Right atrium auricular region (tissue), 2 donors: Measurements from ENCODE around the gene TRIM4. TPM values are rescaled to one million over a fixed set of nuclear protein-coding genes. Genes with fewer than 3 reads are reported as not detected.
A peak's percentile ranks its signal among the peaks of the same experiment; 100 is the strongest.
"Not testable (repeated sequence)": the region's sequence is repeated elsewhere in the genome, so short reads cannot be mapped to it uniquely, and the experiment has no call there.

Source experiments
- DNase-seq: peaks from one replicate; pipeline ENCODE4 v3.0.0-alpha.2; 2019; ENCODE audit warnings: low spot score
- H3K27ac ChIP-seq, 2 donors: fragments of 200-600 bp; sonication (generic); 1 replicate in 1 of 2; 2 replicates in 1 of 2; pipeline ENCODE4 v1.5.1; 2016 to 2019
- H3K27me3 ChIP-seq, 2 donors: fragments of 200-600 bp; sonication (generic); one replicate each; pipeline versions ENCODE4 v1.5.1 to v1.6.0; 2017 to 2019
- H3K36me3 ChIP-seq: fragments of 200-600 bp; sonication (generic); one replicate; pipeline ENCODE4 v1.5.1; 2016
- H3K4me1 ChIP-seq, 2 donors: fragments of 200-600 bp; sonication (generic); one replicate each; pipeline versions ENCODE4 v1.5.1 to v1.6.0; 2017 to 2019
- H3K4me3 ChIP-seq, 2 donors: fragments of 200-600 bp; sonication (generic); 1 replicate in 1 of 2; 2 replicates in 1 of 2; pipeline ENCODE4 v1.5.1; 2017 to 2019; ENCODE audit warnings: mild to moderate bottlenecking in 1 of 2, moderate library complexity in 1 of 2
- H3K9me3 ChIP-seq, 2 donors: fragments of 200-600 bp; sonication (generic); one replicate each; pipeline ENCODE4 v1.5.1; 2019
- CTCF ChIP-seq, 2 donors: fragments of 200-600 bp; sonication (generic); IDR thresholded peaks; one replicate each; pipeline ENCODE4 v1.5.1; 2019; ENCODE audit warnings: antibody characterized with exemption in 2 of 2
- total RNA-seq, 2 donors: library from RNA; depleted of rRNA; stranded (reverse); fragments of >200 nt; gene quantifications; one replicate each; pipeline ENCODE4 v1.1.0, GENCODE V29; 2016

Gene TRIM4
- total RNA-seq, 2 donors from 2014 or later = 8.8 to 13.3 TPM

- DNase-seq = no peak
- no peak overlapping the region for H3K4me3 ChIP-seq
- no peaks in the 10 kb centered on the region for H3K9me3 ChIP-seq
- no peaks in the 10 kb centered on the region for H3K27me3 ChIP-seq
- H3K4me1 ChIP-seq = no peaks in the 10 kb centered on the region
- H3K27ac ChIP-seq = no peak overlapping the region
- no peaks in the 10 kb centered on the region for H3K36me3 ChIP-seq
- peak in 1 of 2 donors; percentile 51 for TF ChIP-seq CTCF (IDR thresholded peaks at IDR 0.05)
Observed at GRCh38 chr7:99949645-99950228, 30.4 kb upstream of the TRIM4 start.

- no peaks in the 10 kb centered on the region for H3K4me1 ChIP-seq
- H3K27me3 ChIP-seq = no peaks in the 10 kb centered on the region
- H3K27ac ChIP-seq = no peak overlapping the region
- DNase-seq = no peak
- no peaks in the 10 kb centered on the region for H3K36me3 ChIP-seq
- no peak for TF ChIP-seq CTCF (IDR thresholded peaks at IDR 0.05)
- H3K4me3 ChIP-seq = no peak overlapping the region
- H3K9me3 ChIP-seq = no peaks in the 10 kb centered on the region
Observed at GRCh38 chr7:99947608-99948007, 28.3 kb upstream of the TRIM4 start.

DNA sequence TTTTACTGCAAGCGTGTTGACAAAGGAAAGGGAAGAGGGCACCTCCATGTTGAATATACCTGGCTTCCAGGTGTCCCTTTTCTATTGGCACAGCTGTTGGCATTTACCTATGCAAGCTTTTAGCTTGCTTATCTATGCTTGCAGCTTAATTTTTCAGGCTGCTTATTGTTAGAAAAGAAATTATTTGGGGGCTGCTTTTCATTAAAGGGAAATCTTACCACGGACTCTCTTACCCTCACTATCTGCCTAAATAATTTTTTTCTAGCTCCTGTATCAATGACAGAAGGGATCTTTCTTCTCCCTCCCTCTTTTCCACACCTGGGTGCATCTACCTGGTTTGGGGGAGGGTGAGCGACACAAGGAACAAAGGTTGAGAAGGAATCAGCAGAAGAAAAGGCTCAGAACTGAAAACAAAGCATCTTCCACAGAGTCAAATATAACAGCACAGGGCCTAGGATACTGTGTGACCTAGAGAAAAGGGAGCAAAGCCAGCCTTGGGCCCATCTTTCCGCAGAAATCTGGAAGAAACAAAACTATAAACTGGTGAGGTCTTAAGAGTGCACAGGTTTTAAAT, 25.3 kb upstream of the TRIM4 start:
- Histone ChIP-seq H3K9me3 (no peaks in the 10 kb centered on the region), H3K4me1 (no peaks in the 10 kb centered on the region), H3K27me3 (no peaks in the 10 kb centered on the region), H3K36me3 (no peaks in the 10 kb centered on the region), H3K27ac (no peak overlapping the region), H3K4me3 (no peak overlapping the region)
- DNase-seq = no peak
- TF ChIP-seq CTCF (IDR thresholded peaks at IDR 0.05) = no peak

DNA sequence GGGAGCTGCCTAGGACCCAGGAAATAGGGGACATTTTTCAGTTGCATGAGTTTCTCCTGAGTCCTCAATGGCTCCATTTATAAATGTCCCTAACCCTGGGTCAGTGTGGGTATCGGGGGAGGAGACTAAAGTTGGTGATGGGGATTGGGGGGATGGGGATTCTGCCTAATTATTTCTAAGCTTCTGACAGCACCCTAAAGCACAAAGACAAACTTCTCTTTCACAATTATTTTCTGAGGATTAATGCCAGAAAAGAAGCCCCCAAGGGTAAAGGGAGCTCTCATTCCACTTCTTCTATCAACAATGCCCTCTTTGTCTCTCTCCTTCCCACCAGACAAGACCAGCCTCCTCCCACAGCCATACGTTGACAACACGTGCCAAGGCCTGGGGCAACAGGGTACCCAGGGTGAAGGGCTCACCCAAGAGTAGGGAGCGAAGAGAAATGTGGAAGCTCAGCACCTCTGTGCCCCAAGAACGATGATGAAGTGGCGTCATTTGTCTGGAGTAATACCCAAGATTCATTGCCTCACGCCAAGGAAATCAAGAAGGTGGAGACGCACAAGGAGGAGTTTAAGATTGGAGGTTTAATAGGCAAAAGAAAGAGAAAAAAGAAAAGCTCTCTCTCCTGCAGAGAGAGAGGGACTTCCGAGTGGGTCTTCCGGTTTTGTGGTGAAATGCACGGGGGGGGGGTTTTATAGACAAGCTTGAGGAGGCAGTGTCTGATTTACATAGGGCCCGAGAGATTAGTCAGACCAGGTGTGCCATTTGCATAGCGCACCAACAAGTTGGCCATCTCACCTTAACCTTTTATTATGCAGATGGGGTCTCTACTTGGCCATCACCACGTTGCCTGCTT, 24.5 kb upstream of the TRIM4 start:
- H3K27ac ChIP-seq = no peak overlapping the region
- no peak for DNase-seq
- TF ChIP-seq CTCF (IDR thresholded peaks at IDR 0.05) = no peak
- no peaks in the 10 kb centered on the region for H3K4me1 ChIP-seq
- H3K4me3 ChIP-seq = no peak overlapping the region
- H3K9me3 ChIP-seq = peaks cover 0 to 3% of the 10 kb centered on the region in 2 donors
- H3K36me3 ChIP-seq = no peaks in the 10 kb centered on the region
- no peaks in the 10 kb centered on the region for H3K27me3 ChIP-seq

DNA sequence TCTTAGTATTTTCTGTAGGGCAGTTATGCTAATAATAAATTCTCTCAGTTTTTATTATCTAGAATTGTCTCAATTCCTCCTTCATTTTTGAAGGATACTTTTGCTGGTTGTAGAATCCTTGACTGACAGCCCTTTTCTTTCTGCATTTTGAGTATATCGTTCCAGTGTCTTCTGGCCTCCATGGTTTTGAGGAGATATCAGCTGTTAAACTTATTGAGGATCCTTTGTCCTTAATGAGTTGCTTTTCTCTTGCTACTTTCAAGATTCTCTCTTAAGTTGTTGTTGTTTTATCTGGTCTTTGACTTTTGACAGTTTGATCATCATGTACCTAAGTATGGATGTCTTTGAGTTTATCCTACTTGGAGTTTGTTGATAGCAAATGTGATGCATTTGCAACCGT, 19.0 kb upstream of the TRIM4 start:
- Histone ChIP-seq H3K9me3 (peaks cover 0 to 10% of the 10 kb centered on the region in 2 donors), H3K27ac (no peak overlapping the region), H3K4me3 (no peak overlapping the region), H3K4me1 (no peaks in the 10 kb centered on the region), H3K27me3 (no peaks in the 10 kb centered on the region), H3K36me3 (no peaks in the 10 kb centered on the region)
- DNase-seq = no peak
- TF ChIP-seq CTCF (IDR thresholded peaks at IDR 0.05) = no peak

DNA sequence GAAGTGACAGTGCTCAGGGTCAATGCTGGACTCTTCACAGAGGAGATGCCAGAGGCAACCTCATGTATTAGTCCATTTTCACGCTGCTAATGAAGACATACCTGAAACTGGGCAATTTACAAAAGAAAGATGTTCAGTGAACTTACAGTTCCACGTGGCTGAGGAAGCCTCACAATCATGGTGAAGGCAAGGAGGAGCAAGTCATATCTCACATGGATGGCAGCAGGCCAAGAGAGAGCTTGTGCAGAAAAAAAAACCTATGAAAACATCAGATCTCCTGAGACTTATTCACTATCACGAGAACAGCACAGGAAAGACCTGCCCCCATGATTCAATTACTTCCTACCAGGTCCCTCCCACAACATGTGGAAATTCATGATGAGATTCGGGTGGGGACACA, 15.7 kb upstream of the TRIM4 start:
- H3K4me1 ChIP-seq, H3K27me3 ChIP-seq, H3K4me3 ChIP-seq, H3K36me3 ChIP-seq, H3K27ac ChIP-seq, DNase-seq, H3K9me3 ChIP-seq: not testable (repeated sequence)
